Liver (tissue), 9 donors: ENCODE data around the gene SPIN1. TPM values are rescaled to one million over a fixed set of nuclear protein-coding genes. Genes with fewer than 3 reads are reported as not detected.

Source experiments
- DNase-seq: peaks from one replicate; pipeline ENCODE4 v3.0.0-alpha.2; 2017; ENCODE audit warnings: low spot score
- H3K27ac ChIP-seq, 2 donors: one replicate each; pipeline ENCODE4 v1.7.0; 2013; ENCODE audit warnings: inconsistent platforms in 2 of 2, low read length in 2 of 2, control low read depth in 1 of 2, low read depth in 1 of 2, mild to moderate bottlenecking in 1 of 2
- H3K27me3 ChIP-seq, 4 donors: one replicate each; pipeline versions ENCODE4 v1.6.1 to v1.7.0; 2013; ENCODE audit warnings: low read length in 3 of 4, inconsistent platforms in 1 of 4, mild to moderate bottlenecking in 1 of 4, moderate library complexity in 1 of 4; ENCODE audit not compliant: control insufficient read depth in 4 of 4, insufficient read depth in 4 of 4
- H3K36me3 ChIP-seq, 4 donors: one replicate each; pipeline versions ENCODE4 v1.6.1 to v1.7.0; 2013; ENCODE audit warnings: low read length in 3 of 4, mild to moderate bottlenecking in 3 of 4, low read depth in 1 of 4, moderate library complexity in 1 of 4; ENCODE audit not compliant: control insufficient read depth in 4 of 4, insufficient read depth in 3 of 4
- H3K4me1 ChIP-seq, 4 donors: one replicate each; pipeline versions ENCODE4 v1.6.1 to v1.7.0; 2013; ENCODE audit warnings: low read length in 3 of 4, mild to moderate bottlenecking in 3 of 4, moderate library complexity in 1 of 4; ENCODE audit not compliant: control insufficient read depth in 4 of 4, insufficient read depth in 4 of 4
- H3K4me3 ChIP-seq, 3 donors: one replicate each; pipeline versions ENCODE4 v1.6.1 to v1.7.0; 2013; ENCODE audit warnings: low read length in 3 of 3, control low read depth in 1 of 3, low read depth in 1 of 3, mild to moderate bottlenecking in 1 of 3
- H3K9ac ChIP-seq, 2 donors: one replicate each; pipeline ENCODE4 v1.7.0; 2013; ENCODE audit warnings: low read length in 2 of 2, mild to moderate bottlenecking in 2 of 2, moderate library complexity in 2 of 2, control low read depth in 1 of 2, low read depth in 1 of 2
- H3K9me3 ChIP-seq, 4 donors: one replicate each; pipeline versions ENCODE4 v1.6.1 to v1.7.0; 2013; ENCODE audit warnings: low read length in 3 of 4; ENCODE audit not compliant: control insufficient read depth in 4 of 4
- ATF3 ChIP-seq: IDR thresholded peaks from 2 replicates; pipeline ENCODE4 v1.6.1; 2016; ENCODE audit warnings: antibody characterized with exemption
- EGR1 ChIP-seq, 2 donors: IDR thresholded peaks; 2 replicates each; pipeline ENCODE4 v1.6.1; 2016 to 2018; ENCODE audit warnings: antibody characterized with exemption in 2 of 2, low read depth in 2 of 2
- FOXA1 ChIP-seq: IDR thresholded peaks from 2 replicates; pipeline ENCODE4 v1.6.1; 2016; ENCODE audit warnings: antibody characterized with exemption
- FOXA2 ChIP-seq: IDR thresholded peaks from 2 replicates; pipeline ENCODE4 v1.6.1; 2016; ENCODE audit warnings: antibody characterized with exemption
- GABPA ChIP-seq, 2 donors: IDR thresholded peaks in 1 of 2; conservative IDR thresholded peaks in 1 of 2; 2 replicates each; pipeline ENCODE4 v1.6.1; 2016; ENCODE audit warnings: antibody characterized with exemption in 2 of 2, mild to moderate bottlenecking in 1 of 2, moderate library complexity in 1 of 2
- HNF4A ChIP-seq, 2 donors: conservative IDR thresholded peaks; 2 replicates each; pipeline ENCODE4 v1.6.1; 2016; ENCODE audit warnings: antibody characterized with exemption in 2 of 2, mild to moderate bottlenecking in 2 of 2
- HNF4G ChIP-seq: IDR thresholded peaks from 2 replicates; pipeline ENCODE4 v1.6.1; 2016; ENCODE audit warnings: antibody characterized with exemption
- JUND ChIP-seq, 2 donors: IDR thresholded peaks; 2 replicates each; pipeline ENCODE4 v1.6.1; 2016; ENCODE audit warnings: antibody characterized with exemption in 2 of 2
- MAX ChIP-seq: IDR thresholded peaks from 2 replicates; pipeline ENCODE4 v1.6.1; 2016; ENCODE audit warnings: antibody characterized with exemption
- NR2F2 ChIP-seq: IDR thresholded peaks from 2 replicates; pipeline ENCODE4 v1.6.1; 2016; ENCODE audit warnings: antibody characterized with exemption
- RAD21 ChIP-seq, 2 donors: IDR thresholded peaks; 2 replicates each; pipeline ENCODE4 v1.6.1; 2016; ENCODE audit warnings: antibody characterized with exemption in 2 of 2, mild to moderate bottlenecking in 2 of 2
- REST ChIP-seq: IDR thresholded peaks from 2 replicates; pipeline ENCODE4 v1.6.1; 2016; ENCODE audit warnings: antibody characterized with exemption, mild to moderate bottlenecking
- RXRA ChIP-seq, 2 donors: IDR thresholded peaks; 2 replicates each; pipeline ENCODE4 v1.6.1; 2017 to 2018; ENCODE audit warnings: antibody characterized with exemption in 2 of 2, mild to moderate bottlenecking in 1 of 2
- SP1 ChIP-seq: IDR thresholded peaks from 2 replicates; pipeline ENCODE4 v1.6.1; 2018; ENCODE audit warnings: antibody characterized with exemption, mild to moderate bottlenecking
- TAF1 ChIP-seq: conservative IDR thresholded peaks from 2 replicates; pipeline ENCODE4 v1.6.1; 2016; ENCODE audit warnings: antibody characterized with exemption, mild to moderate bottlenecking
- YY1 ChIP-seq: IDR thresholded peaks from 2 replicates; pipeline ENCODE4 v1.6.1; 2016; ENCODE audit warnings: antibody characterized with exemption, mild to moderate bottlenecking
- WGBS: extraction: QIAGEN DNeasy Blood & Tissue Kit; methylation state at CpG from one replicate; pipeline ENCODE4 v1.1.7; 2013; 5-methylcytosine and 5-hydroxymethylcytosine counted together
- polyA plus RNA-seq, 2 donors: library from polyadenylated mRNA; stranded (reverse) in 1 of 2; unstranded in 1 of 2; fragments of 200-250 nt in 1 of 2; fragments of >200 nt in 1 of 2; fragmentation: Nextera tagmentation in 1 of 2; extraction: Ambion mirVana in 1 of 2; gene quantifications; one replicate each; pipeline versions ENCODE4 v1.2.1 to v1.2.3, GENCODE V29; 2013 to 2015
- total RNA-seq, 2 donors: library from RNA; depleted of rRNA; stranded (reverse); fragments of >200 nt; gene quantifications; one replicate each; pipeline ENCODE4 v1.2.3, GENCODE V29; 2014
- TF ChIP-seq, protein P1 (sequence below): fragments of 150-350 bp; IDR thresholded peaks from 2 replicates; pipeline ENCODE4 v1.5.1; 2017; ENCODE audit warnings: improper control_type of control experiment, low read depth, low read length; ENCODE audit not compliant: missing input control
- TF ChIP-seq, protein P2 (sequence below): IDR thresholded peaks from 2 replicates; pipeline ENCODE4 v1.6.1; 2016; ENCODE audit warnings: antibody characterized with exemption
- donor health status: healthy.
- donor health status: healthy.
- donor health status: healthy.
- donor health status: healthy.
- donor health status: healthy.

Gene SPIN1
- total and polyA plus RNA-seq, 4 donors = 9.0 to 30.3 (median 18.6) TPM

- Histone ChIP-seq H3K4me1 (peaks cover 3 to 25% (median 17%) of the 10 kb centered on the region in 4 donors), H3K27ac (no peak overlapping the region), H3K9me3 (no peaks in the 10 kb centered on the region), H3K9ac (no peak overlapping the region), H3K4me3 (no peak overlapping the region), H3K27me3 (no peaks in the 10 kb centered on the region), H3K36me3 (peaks cover 0 to 2% (median 0%) of the 10 kb centered on the region in 4 donors)
- TF ChIP-seq GABPA (IDR thresholded peaks at IDR 0.05 in 1 of 2, conservative IDR thresholded peaks at IDR 0.05 in 1 of 2) (no peak), RXRA (IDR thresholded peaks at IDR 0.05) (peak; percentile 34 to 61), EGR1 (IDR thresholded peaks at IDR 0.05; ENCODE audit: low read depth in 2 of 2) (no peak), JUND (IDR thresholded peaks at IDR 0.05) (peak in 1 of 2 donors; percentile 11), TAF1 (no peak), MAX (peak; percentile 50), FOXA2 (peak; percentile 65), ATF3 (no peak), RAD21 (IDR thresholded peaks at IDR 0.05) (peak in 1 of 2 donors; percentile 21), SP1 (peak; percentile 33), YY1 (peak; percentile 26), HNF4G (no peak), NR2F2 (no peak), HNF4A (conservative IDR thresholded peaks at IDR 0.05) (peak in 1 of 2 donors; percentile 45), FOXA1 (peak; percentile 74), REST (peak; percentile 33)
- TF ChIP-seq, protein P1, sequence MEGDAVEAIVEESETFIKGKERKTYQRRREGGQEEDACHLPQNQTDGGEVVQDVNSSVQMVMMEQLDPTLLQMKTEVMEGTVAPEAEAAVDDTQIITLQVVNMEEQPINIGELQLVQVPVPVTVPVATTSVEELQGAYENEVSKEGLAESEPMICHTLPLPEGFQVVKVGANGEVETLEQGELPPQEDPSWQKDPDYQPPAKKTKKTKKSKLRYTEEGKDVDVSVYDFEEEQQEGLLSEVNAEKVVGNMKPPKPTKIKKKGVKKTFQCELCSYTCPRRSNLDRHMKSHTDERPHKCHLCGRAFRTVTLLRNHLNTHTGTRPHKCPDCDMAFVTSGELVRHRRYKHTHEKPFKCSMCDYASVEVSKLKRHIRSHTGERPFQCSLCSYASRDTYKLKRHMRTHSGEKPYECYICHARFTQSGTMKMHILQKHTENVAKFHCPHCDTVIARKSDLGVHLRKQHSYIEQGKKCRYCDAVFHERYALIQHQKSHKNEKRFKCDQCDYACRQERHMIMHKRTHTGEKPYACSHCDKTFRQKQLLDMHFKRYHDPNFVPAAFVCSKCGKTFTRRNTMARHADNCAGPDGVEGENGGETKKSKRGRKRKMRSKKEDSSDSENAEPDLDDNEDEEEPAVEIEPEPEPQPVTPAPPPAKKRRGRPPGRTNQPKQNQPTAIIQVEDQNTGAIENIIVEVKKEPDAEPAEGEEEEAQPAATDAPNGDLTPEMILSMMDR = no peak
- TF ChIP-seq, protein P2, sequence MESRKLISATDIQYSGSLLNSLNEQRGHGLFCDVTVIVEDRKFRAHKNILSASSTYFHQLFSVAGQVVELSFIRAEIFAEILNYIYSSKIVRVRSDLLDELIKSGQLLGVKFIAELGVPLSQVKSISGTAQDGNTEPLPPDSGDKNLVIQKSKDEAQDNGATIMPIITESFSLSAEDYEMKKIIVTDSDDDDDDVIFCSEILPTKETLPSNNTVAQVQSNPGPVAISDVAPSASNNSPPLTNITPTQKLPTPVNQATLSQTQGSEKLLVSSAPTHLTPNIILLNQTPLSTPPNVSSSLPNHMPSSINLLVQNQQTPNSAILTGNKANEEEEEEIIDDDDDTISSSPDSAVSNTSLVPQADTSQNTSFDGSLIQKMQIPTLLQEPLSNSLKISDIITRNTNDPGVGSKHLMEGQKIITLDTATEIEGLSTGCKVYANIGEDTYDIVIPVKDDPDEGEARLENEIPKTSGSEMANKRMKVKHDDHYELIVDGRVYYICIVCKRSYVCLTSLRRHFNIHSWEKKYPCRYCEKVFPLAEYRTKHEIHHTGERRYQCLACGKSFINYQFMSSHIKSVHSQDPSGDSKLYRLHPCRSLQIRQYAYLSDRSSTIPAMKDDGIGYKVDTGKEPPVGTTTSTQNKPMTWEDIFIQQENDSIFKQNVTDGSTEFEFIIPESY = peak; percentile 29
- no peak for DNase-seq
- 64% methylated on average over 13 of the region's 13 CpGs for WGBS
Observed at GRCh38 chr9:88437210-88438146, 49.2 kb downstream of the SPIN1 start.
